ENCODE data around the gene STK24. TPM values are rescaled to one million over a fixed set of nuclear protein-coding genes. Genes with fewer than 3 reads are reported as not detected.

Gene STK24
- total RNA-seq, 1 donor from 2014 or later, result 43.2 TPM

GRCh38 chr13:98492335-98493041, 84.4 kb downstream of the STK24 start:
- DNase-seq (ENCODE audit: low read depth), result no peak

GRCh38 chr13:98490866-98491265, 86.0 kb downstream of the STK24 start:
- no peak for DNase-seq (ENCODE audit: low read depth)

- DNase-seq (ENCODE audit: low read depth), result no peak
Observed at GRCh38 chr13:98490195-98490836, 86.6 kb downstream of the STK24 start.

- no peak for DNase-seq (ENCODE audit: low read depth)
Observed at GRCh38 chr13:98489446-98490194, 87.3 kb downstream of the STK24 start.

GRCh38 chr13:98488736-98489135, 88.2 kb downstream of the STK24 start:
- no peak for DNase-seq (ENCODE audit: low read depth)

- DNase-seq (ENCODE audit: low read depth), result no peak
Observed at GRCh38 chr13:98487522-98487921, 89.4 kb downstream of the STK24 start.

- no peak for DNase-seq (ENCODE audit: low read depth)
Observed at GRCh38 chr13:98487016-98487415, 89.9 kb downstream of the STK24 start.

GRCh38 chr13:98486412-98486811, 90.5 kb downstream of the STK24 start:
- DNase-seq (ENCODE audit: low read depth), result no peak

GRCh38 chr13:98485561-98485960, 91.3 kb downstream of the STK24 start:
- no peak for DNase-seq (ENCODE audit: low read depth)

GRCh38 chr13:98484289-98485219, 92.4 kb downstream of the STK24 start:
- DNase-seq (ENCODE audit: low read depth), result peak; percentile 91

- no peak for DNase-seq (ENCODE audit: low read depth)
Observed at GRCh38 chr13:98483601-98484288, 93.2 kb downstream of the STK24 start.

- peak; percentile 96 for DNase-seq (ENCODE audit: low read depth)
Observed at GRCh38 chr13:98482476-98483444, 94.1 kb downstream of the STK24 start.

GRCh38 chr13:98480915-98481877, 95.7 kb downstream of the STK24 start:
- peak; percentile 90 for DNase-seq (ENCODE audit: low read depth)

GRCh38 chr13:98479496-98480003, 97.4 kb downstream of the STK24 start:
- no peak for DNase-seq (ENCODE audit: low read depth)

- DNase-seq (ENCODE audit: low read depth), result peak; percentile 78
Observed at GRCh38 chr13:98478189-98479129, 98.4 kb downstream of the STK24 start.

GRCh38 chr13:98476538-98476966, 100.4 kb downstream of the STK24 start:
- DNase-seq (ENCODE audit: low read depth), result peak; percentile 60

GRCh38 chr13:98476106-98476505, 100.8 kb downstream of the STK24 start:
- DNase-seq (ENCODE audit: low read depth), result no peak
